ENCODE data around the gene P3H3.

DNA sequence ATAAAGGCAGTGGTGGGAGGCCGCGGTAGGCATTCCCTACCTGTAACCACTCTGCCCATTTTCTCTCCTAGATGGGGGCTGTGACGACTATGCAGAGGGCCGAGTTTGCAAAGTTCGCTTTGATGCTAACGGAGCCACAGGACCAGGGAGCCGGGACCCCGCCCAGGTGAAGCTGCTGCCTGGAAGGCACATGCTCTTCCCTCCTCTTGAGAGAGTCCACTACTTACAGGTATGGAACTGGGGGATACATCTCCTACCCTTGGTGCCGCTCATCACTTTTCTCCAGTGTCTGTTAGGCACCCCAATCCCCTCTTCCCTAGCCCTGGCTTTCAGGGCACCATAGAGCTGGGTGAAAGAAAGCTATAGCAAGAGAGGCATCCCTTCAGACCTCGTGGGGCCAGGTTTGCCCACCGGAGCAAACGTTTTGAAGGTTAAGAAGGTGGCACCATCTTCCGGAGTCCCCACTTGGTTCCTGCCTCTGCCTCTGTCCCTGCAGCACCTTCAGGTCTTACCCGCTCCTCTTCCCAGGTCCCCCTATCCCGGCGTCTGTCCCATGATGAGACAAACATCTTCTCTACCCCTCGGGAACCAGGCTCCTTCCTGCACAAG, 2.0 kb upstream of the P3H3 start:
- TF ChIP-seq, protein P1, sequence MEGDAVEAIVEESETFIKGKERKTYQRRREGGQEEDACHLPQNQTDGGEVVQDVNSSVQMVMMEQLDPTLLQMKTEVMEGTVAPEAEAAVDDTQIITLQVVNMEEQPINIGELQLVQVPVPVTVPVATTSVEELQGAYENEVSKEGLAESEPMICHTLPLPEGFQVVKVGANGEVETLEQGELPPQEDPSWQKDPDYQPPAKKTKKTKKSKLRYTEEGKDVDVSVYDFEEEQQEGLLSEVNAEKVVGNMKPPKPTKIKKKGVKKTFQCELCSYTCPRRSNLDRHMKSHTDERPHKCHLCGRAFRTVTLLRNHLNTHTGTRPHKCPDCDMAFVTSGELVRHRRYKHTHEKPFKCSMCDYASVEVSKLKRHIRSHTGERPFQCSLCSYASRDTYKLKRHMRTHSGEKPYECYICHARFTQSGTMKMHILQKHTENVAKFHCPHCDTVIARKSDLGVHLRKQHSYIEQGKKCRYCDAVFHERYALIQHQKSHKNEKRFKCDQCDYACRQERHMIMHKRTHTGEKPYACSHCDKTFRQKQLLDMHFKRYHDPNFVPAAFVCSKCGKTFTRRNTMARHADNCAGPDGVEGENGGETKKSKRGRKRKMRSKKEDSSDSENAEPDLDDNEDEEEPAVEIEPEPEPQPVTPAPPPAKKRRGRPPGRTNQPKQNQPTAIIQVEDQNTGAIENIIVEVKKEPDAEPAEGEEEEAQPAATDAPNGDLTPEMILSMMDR (IDR thresholded peaks at IDR 0.05; ENCODE audit: low read length), result no peak
- TF ChIP-seq EZH2 (optimal IDR thresholded peaks at IDR 0.05; ENCODE audit: low read depth, low read length), result no peak
- TF ChIP-seq EZH2phosphoT487 (IDR thresholded peaks at IDR 0.05; ENCODE audit: low read length), result no peak
